ES-I3 (cell line): ENCODE data around the gene ANTKMT.

Experiments
- H3K36me3 ChIP-seq: 2 replicates; pipeline ENCODE4 v1.6.1; 2013; ENCODE audit warnings: mild to moderate bottlenecking, low read length, control low read depth, moderate library complexity; ENCODE audit not compliant: insufficient read depth
- H3K4me1 ChIP-seq: 2 replicates; pipeline ENCODE4 v1.6.1; 2013; ENCODE audit warnings: mild to moderate bottlenecking, control low read depth, low read length; ENCODE audit not compliant: insufficient read depth
- H3K9ac ChIP-seq: 2 replicates; pipeline ENCODE4 v1.6.1; 2013; ENCODE audit warnings: low read depth, mild to moderate bottlenecking, low read length, moderate library complexity
- H3K9me3 ChIP-seq: 2 replicates; pipeline ENCODE4 v1.6.1; 2013; ENCODE audit warnings: mild to moderate bottlenecking, low read length, moderate library complexity; ENCODE audit not compliant: control insufficient read depth, insufficient read depth

The ANTKMT gene, protein sequence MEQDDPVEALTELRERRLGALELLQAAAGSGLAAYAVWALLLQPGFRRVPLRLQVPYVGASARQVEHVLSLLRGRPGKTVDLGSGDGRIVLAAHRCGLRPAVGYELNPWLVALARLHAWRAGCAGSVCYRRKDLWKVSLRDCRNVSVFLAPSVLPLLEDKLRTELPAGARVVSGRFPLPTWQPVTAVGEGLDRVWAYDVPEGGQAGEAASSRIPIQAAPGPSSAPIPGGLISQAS

DNA sequence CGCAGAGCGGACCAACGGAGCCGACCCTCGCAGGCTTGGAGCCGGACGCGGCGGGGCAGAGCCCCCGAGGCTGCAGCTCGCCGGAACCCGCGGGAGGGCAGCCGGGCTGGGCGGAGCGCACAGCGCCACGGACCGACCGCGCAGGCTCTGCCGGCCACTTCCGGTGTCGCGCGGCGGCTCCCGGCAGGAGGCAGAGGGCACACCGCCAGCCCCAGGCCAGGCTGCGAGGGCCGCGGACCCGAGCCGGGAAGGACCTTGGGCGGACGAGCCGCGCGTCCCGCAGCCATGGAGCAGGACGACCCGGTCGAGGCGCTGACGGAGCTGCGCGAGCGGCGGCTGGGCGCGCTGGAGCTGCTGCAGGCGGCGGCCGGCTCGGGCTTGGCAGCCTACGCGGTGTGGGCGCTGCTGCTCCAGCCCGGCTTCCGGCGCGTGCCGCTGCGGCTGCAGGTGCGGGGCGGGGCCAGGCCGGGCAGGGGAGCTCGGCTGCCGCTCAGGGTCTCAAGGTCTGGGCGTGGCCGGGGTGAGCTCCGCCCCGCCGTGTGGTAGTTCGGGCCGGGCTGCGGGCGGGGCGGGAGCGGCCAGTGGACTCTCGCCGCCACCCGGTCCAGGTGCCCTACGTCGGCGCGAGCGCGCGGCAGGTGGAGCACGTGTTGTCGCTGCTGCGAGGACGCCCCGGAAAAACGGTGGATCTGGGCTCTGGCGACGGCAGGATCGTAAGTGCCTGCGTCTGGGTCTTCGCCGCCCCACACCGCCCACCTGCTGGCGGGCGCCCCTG, at the start of gene ANTKMT:
ANTKMT (plus strand) TSS at position 157 of the 775 bp plus-strand sequence; CDS start at position 286, 129 bp downstream.
- H3K4me1 ChIP-seq = peaks cover 4% of the 10 kb centered on the region; the same call in 1 of the 2 replicates
- H3K9me3 ChIP-seq = no peaks in the 10 kb centered on the region
- no peaks in the 10 kb centered on the region for H3K36me3 ChIP-seq

DNA sequence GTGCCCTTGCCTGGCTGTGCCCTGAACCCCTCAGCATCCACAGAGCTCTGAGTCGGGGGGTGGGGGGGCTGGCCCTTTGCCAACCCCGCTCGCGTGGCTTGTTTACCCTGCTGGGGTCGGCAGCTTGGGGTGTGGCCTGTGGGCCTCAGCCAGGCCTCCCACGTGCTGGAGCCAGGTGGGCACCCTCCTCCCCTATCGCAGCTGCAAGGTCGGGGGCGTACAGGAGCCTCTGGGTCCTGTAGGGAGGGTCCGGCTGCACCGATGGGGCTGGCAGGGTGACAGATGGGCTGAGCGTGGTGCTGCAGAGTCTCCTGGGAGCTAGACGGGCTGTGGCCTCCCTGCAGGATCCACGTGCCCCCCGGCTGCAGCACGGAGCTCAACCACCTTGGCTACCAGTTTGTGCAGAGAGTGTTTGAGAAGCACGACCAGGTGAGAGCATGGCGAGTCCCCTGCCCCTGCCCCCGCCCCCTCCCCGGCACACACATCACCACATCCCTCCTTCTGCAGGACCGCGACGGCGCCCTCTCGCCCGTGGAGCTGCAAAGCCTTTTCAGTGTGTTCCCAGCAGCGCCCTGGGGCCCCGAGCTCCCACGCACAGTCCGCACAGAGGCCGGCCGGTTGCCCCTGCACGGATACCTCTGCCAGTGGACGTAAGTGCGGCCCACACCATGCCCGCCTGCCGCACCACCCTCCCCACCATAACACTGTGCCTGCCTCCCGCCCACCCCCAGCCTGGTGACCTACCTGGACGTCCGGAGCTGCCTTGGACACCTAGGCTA, 49.4 kb upstream of the ANTKMT start:
- H3K9me3 ChIP-seq = no peaks in the 10 kb centered on the region
- peaks cover 4% of the 10 kb centered on the region; the same call in 1 of the 2 replicates for H3K4me1 ChIP-seq
- no peak overlapping the region for H3K9ac ChIP-seq
- H3K36me3 ChIP-seq = peaks cover 26% of the 10 kb centered on the region

More for the DNA sequence above, at the start of gene ANTKMT:
- peak within 1 kb of the TSS; percentile 85 for H3K9ac ChIP-seq

DNA sequence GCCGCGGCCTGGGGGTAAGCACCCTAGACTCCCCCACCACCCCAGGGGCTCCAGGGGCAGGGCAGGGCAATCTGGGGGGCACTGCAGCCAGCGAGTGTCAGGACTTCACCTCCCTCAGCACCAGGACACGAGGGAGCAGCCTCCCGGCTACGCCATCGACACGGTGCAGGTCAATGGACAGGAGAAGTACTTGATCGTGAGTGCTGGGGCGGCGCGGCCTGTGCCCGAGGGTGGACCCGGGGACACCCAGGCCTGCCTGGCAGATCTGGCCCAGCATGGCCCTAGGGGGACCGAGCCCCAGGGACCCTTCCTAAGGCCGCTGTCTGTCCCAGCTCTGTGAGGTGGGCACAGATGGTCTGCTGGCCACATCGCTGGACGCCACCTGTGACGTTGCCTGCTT, 48.6 kb upstream of the ANTKMT start:
- Histone ChIP-seq H3K9me3 (no peaks in the 10 kb centered on the region), H3K36me3 (peaks cover 26% of the 10 kb centered on the region), H3K9ac (no peak overlapping the region), H3K4me1 (peaks cover 3% of the 10 kb centered on the region; the same call in 1 of the 2 replicates)

DNA sequence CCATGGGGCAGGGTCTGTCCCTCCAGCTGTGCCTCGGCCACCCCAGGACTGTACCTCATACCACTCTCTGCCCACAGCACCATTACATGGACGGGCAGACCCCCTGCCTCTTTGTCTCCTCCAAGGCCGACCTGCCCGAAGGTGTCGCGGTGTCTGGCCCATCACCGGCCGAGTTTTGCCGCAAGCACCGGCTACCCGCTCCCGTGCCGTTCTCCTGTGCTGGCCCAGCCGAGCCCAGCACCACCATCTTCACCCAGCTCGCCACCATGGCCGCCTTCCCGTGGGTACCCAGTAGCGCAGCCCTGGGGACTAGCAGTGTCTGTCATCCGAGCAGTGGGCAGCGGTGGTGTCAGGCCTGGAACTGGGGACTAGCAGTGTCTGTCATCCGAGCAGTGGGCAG, 48.1 kb upstream of the ANTKMT start:
- Histone ChIP-seq H3K36me3 (peaks cover 26% of the 10 kb centered on the region), H3K9ac (no peak overlapping the region), H3K9me3 (no peaks in the 10 kb centered on the region), H3K4me1 (no peaks in the 10 kb centered on the region; the same call in 1 of the 2 replicates)

DNA sequence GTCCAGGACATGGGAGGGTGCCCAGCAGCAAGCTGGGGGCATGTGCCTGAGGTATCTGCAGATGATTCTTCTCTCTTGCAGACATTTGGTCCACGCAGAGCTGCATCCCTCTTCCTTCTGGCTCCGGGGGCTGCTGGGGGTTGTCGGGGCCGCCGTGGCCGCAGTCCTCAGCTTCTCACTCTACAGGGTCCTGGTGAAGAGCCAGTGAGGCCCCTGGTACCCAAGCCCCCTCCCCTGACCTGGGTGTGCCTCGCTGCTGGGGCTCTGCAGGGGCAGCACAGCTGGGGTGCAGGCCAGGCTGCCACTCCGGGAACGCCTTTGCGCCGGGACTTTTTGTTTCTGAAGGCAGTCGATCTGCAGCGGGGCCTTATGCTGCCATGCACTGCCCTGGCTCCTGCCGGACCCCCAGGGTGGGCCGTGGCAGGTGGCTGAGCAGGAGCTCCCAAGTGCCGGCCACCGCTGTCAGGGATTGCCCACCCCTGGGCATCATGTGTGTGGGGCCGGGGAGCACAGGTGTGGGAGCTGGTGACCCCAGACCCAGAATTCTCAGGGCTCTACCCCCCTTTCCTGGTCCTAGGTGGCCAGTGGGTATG, 47.5 kb upstream of the ANTKMT start:
- Histone ChIP-seq H3K4me1 (no peaks in the 10 kb centered on the region; the same call in 1 of the 2 replicates), H3K36me3 (peaks cover 26% of the 10 kb centered on the region), H3K9me3 (no peaks in the 10 kb centered on the region), H3K9ac (no peak overlapping the region)

DNA sequence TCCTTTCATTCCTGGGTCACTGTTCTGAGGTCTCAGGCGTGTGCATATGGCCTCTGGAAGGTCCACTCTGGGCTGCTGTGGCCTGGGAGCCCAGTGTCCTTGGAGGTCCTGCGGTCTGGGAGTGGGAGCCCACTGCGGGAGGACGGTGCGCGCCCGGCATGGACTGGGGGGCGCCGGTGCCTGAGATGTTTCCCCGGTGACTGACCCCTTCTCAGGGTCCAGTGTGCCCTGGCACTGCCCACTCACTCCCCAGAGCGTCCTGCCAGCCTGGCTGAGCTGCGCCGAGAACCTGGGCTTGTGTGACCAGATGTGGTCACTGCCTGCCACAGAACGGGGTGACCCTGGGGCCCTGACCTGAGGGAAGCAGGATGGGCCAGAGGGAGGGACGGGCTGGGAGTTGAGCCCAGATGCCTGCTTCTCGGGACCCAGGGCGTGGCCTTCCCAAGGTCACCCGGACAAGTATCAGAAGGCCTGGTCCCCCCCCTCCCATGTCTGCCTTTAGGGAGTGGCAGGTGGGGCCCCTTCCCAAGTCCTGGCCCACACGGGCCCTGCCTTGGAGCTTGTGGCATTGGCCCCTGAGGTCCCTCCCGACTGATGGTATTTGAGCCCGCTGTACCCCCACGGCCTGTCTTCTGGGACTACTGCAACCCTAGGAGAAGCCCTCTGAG, 46.6 kb upstream of the ANTKMT start:
- H3K9ac ChIP-seq = no peak overlapping the region
- no peaks in the 10 kb centered on the region for H3K4me1 ChIP-seq
- H3K36me3 ChIP-seq = peaks cover 26% of the 10 kb centered on the region
- H3K9me3 ChIP-seq = no peaks in the 10 kb centered on the region

DNA sequence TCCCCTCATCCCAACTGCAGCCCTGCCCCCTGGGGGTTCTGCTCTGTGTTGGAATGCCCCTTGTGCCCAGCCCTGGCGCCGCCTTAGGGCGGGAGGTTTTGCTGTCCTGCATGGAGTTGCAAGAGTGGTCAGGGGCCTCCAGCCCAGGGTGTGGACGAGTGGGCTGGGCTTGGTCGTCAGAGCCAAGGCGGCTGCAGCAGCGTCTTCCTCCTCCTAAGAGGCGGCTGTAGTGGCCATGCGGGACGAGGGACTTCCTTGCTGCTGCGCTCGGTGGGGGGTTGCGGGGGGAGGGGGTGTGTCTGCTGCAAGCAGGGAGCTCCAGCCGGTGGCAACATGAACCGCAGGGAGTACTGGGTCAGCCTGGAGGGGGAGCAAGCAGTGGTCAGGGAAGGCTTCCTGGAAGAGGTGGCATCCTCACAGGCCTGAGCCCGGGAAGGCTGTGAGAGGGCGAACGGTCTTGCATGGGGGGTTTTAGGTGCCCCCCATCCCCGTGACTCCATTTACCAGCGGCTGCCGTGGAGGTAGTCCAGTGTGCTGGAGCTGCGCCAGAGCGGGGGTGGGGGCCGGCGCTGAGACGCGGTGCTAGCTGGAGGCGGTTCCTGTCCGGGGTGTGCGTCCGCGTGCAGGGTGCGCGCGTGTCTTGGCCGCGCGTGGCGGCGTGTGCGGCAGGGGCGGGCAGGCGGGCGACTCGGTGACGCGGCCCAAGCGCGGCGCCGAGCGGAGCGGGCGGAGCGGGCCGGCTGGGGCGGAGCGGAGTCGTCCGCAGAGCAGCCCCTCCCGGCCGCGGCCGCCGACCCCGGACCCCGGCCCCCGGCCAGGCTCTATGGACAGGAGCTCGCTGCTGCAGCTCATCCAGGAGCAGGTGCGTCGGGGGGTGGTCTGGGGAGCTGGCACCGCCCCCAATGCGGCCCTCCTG, 45.7 kb upstream of the ANTKMT start, which contains the start of gene RHBDL1:
RHBDL1 (plus strand) TSS at position 704 of the 916 bp plus-strand sequence; CDS start at position 824, 120 bp downstream.
- H3K9ac ChIP-seq = peak within 1 kb of the TSS; percentile 41; the same call in 1 of the 2 replicates
- no peaks in the 10 kb centered on the region for H3K4me1 ChIP-seq
- no peaks in the 10 kb centered on the region for H3K9me3 ChIP-seq
- H3K36me3 ChIP-seq = peaks cover 19% of the 10 kb centered on the region

DNA sequence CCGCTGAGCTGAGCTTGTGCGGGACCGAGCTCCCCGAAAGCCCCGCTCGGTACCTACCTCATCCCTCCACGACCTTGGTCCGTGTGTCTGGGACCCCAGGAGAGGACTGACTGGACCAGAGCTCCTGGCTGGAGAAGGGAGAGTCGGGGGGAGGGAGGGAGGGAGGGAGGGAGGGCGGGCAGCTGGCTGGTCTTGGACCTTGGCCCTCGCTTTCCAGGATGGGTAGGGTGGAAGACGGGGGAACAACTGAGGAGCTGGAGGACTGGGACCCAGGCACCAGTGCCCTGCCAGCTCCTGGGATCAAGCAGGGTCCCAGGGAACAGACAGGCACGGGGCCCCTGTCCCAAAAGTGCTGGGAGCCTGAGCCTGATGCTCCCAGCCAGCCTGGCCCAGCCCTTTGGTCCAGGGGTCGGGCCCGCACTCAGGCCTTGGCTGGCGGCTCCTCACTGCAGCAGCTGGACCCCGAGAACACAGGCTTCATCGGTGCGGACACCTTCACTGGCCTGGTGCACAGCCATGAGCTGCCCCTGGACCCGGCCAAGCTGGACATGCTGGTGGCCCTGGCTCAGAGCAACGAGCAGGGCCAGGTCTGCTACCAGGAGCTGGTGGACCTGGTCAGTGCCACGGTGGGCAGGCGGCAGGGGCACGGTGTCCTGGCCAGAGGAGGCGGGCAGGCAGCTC, 44.9 kb upstream of the ANTKMT start:
- H3K36me3 ChIP-seq = peaks cover 11% of the 10 kb centered on the region
- H3K4me1 ChIP-seq = no peaks in the 10 kb centered on the region
- peak overlapping the region; percentile 41; the same call in 1 of the 2 replicates for H3K9ac ChIP-seq
- H3K9me3 ChIP-seq = no peaks in the 10 kb centered on the region

DNA sequence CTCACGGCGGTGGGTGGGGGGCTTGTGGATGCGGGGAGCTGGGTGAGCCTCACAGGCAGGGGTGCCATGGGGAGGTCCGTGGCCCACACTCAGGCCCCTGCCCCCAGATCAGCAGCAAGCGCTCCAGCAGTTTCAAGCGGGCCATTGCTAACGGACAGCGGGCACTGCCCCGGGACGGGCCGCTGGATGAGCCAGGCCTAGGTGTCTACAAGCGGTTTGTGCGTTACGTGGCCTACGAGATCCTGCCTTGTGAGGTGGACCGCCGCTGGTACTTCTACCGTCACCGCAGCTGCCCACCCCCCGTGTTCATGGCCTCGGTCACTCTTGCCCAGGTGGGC, 44.4 kb upstream of the ANTKMT start:
- H3K36me3 ChIP-seq = peaks cover 10% of the 10 kb centered on the region
- no peak overlapping the region for H3K9ac ChIP-seq
- no peaks in the 10 kb centered on the region for H3K4me1 ChIP-seq
- no peaks in the 10 kb centered on the region for H3K9me3 ChIP-seq

DNA sequence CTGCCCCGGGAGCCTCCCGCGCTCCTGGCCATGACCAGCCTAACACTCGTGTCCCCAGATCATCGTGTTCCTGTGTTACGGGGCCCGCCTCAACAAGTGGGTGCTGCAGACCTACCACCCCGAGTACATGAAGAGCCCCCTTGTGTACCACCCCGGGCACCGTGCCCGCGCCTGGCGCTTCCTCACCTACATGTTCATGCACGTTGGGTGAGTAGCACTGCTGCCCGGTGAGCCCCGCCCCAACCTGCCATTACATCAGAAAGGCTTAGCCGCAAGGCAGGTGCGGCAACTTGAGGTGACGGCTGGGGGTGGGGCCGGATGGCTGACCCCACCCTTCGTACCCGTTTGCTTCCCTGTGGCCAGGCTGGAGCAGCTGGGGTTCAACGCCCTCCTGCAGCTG, 44.0 kb upstream of the ANTKMT start:
- no peaks in the 10 kb centered on the region for H3K4me1 ChIP-seq
- H3K36me3 ChIP-seq = peaks cover 10% of the 10 kb centered on the region
- no peaks in the 10 kb centered on the region for H3K9me3 ChIP-seq
- H3K9ac ChIP-seq = no peak overlapping the region

DNA sequence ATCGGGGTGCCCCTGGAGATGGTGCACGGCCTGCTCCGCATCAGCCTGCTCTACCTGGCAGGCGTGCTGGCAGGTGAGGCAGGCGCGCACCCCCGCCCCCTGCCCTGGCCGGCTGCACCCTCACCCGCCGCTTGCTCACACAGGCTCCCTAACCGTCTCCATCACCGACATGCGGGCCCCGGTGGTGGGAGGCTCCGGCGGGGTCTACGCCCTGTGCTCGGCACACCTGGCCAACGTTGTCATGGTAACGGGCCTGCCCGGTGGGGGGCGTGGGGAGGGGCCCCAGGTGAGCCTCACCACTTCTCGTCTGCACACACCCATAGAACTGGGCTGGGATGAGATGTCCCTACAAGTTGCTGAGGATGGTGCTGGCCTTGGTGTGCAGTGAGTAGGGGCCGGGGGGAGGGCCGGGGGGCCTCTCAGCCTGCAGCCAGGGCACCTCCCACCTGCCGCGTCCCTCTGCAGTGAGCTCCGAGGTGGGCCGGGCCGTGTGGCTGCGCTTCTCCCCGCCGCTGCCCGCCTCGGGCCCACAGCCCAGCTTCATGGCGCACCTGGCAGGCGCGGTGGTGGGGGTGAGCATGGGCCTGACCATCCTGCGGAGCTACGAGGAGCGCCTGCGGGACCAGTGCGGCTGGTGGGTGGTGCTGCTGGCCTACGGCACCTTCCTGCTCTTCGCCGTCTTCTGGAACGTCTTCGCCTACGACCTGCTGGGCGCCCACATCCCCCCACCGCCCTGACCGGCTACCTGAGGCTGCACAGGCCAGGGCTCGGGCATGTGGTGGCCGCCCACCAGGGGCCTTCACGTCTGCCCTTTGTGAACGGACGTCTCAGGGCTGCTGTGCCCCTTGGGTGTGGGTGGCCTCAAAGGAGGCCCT, 43.4 kb upstream of the ANTKMT start:
- no peaks in the 10 kb centered on the region for H3K9me3 ChIP-seq
- peaks cover 6% of the 10 kb centered on the region for H3K36me3 ChIP-seq
- no peak overlapping the region for H3K9ac ChIP-seq
- H3K4me1 ChIP-seq = no peaks in the 10 kb centered on the region
